HG02588 (cell line): ENCODE data around the gene HOXD13.

Experiments used
- ATAC-seq: cut with Tn5 transposase; IDR thresholded peaks from one replicate; pipeline ENCODE4 v1.9.1; 2021; ENCODE audit warnings: mild to moderate bottlenecking, moderate library complexity; ENCODE audit not compliant: unreplicated experiment

Gene HOXD13

GRCh38 chr2:176080540-176081375 is 11.8 kb upstream of the HOXD13 start:
- no peak for ATAC-seq

DNA sequence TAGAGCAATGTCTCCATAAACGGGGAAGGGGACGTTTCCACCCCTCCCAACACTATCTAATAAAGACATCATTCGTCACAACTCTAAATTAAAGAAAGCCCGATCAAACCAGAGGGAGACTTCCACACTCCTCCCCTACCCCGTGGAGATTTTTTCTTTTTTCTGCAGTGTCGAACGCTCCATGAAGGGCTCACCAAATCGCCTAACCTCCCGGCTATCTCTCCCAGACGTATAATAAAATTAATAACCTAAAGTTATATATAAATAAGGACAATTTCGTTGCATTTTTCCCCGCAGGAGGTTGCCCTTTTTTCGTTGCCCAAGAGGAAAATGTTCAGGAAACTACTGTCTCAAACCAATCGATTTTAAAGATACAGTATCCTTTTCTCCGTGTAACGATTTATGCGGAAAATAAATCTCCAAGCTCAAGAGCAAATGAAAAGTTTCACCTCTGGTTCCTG is 11.1 kb upstream of the HOXD13 start:
- ATAC-seq = no peak

DNA sequence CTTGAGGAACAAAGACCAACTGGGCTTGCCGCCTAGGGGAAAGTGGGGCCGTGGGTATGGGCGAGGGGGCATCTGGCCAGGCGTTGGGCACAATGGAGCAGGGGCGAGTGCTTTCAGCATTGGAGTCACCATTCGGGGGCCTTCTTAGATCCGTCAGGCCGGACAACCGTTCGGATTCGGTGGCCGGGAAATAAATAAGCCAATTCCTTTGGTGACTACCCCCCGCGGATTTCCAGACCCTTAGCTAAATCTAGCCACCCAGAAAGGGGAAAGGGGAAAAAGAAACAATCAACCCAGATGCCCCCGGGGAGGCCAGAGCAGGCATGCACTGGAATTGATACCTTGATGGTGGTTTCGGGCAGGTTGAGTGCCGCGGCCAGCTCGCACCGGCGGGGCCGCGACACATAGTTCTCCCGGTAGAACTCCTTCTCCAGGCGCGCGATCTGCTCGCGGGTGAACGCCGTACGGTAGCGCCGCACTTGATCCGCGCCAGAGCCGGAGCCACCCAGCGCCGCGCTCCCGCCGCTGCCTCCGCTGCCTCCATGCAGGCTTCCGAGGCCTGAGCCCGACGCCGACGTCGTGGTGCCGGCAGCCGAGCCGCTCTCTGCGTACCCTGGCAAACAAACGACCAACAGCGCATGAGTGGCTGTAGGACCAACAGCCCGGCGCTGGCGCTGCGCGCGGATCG is 10.5 kb upstream of the HOXD13 start:
- ATAC-seq = no peak

DNA sequence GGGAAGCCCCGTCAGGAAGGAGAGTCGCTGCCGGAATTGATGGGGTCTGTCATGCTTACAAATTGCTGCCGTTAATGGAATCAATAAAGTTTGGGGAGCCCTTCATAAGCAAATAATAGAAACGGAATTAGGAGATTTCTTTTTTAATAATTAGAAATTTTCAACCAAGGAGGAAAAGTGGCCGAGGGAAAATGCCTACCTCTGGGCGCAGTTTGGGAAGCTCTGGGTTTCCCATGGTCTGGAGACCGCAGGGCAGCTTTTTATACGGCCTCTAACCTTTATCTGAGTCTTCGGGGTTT is 10.0 kb upstream of the HOXD13 start:
- no peak for ATAC-seq

DNA sequence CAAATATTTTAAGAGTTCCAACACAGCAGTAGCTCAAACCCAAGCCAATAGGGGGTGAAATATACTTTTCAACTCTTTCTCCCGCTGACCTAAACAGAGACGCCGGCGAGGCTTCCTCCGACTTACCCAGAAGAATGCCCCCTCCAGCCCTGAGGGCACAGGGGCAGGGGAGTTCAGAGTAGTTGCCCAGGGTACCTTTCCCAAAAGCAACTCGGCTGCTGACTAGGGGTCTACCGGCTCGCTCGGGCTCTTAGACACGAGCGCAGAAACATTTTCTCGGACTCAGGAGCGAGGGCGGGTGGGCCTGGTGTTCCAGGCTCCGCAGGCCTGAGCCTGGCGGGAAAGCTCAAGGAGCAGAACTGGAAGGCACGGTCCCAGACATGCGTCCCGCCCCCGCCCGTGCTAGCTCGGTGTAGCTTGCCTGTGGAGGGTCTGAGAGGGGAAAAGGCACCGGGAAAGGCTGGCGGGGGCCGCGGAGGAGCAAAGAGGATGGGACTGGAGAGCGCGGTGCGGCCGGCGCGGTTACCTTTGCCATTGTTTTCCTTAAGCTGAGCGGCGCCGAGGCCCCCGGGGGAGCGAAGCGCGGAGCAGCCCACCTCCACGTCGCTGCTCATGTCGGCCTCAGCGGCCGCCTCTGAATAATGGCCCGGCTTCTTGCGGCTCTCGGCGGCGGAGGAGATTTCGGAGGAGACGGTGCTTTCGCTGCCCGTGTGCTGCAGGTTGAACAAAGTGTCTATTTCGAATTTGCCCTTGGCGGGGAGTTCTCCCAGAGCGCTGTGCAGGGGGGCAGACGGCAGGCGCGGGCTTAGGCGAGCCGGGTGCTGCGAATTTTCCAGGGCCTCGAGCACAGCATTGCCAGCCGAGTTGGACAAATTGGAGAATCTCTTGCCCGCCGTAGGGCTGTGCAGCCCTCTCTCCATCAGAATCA is 9.4 kb upstream of the HOXD13 start:
- ATAC-seq = no peak

- no peak for ATAC-seq
Measured at GRCh38 chr2:176083796-176084261, 8.7 kb upstream of the HOXD13 start, which contains the start of gene EVX2. TSS of gene EVX2 (minus strand) at chr2:176083962. CDS start at chr2:176083776, 186 bp downstream.

DNA sequence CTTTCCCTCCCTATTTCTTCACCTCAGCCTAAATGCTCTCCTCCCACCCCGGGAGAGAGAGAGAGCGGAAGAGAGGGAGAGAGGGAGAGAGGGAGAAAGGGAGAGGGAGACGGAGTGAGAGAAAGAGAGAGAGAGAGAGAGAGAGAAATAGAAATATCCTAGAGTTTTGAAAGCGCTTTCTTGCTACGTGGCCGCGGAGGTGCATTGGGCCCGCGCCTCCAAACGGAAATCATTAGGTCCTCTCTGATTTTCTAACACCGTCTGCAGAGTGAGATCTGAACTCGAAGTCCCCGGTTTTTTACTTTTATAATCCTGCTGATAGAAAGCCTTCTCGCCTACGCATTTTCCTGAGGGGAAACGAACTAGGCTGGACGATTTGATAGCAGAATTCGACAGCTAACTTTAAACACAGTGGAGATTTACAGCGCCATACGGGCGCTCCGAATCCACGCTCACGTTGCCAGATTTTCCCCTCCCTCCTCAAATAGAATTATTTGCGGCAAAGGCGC is 7.9 kb upstream of the HOXD13 start:
- no peak for ATAC-seq

DNA sequence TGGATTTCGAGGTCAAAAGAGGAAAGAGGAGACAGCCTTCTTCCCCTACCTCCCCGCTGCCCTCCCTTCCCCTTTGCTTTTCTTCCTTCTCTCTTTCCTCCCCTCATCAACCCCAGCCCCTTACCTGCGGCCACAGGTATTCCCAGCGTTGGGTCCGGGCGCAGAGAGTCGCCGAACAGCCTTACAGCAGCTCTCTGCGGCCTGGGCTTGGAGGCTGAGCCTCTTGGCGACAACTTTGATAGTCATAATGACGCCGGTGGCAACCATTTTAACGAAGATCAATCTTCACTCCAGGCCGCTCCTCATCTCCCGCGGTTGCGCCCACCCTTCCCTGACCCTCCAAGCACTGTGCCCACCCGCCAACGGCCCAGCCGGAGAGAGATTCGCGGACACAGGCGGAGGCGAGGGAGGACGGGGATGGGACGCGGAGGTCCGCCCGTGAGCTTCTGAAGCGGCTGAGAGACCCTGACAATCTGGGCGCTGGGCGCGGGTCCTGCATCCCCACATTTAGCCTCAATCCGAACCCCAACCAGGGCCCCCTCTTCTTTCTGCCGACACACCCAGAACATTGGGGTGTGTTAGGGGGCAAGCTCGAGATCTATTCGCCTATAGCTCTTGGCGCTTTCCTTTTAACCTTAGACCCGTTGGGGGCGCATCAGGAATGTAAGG is 7.3 kb upstream of the HOXD13 start:
- ATAC-seq = no peak

- no peak for ATAC-seq
Measured at GRCh38 chr2:176085861-176086771, 6.4 kb upstream of the HOXD13 start.

DNA sequence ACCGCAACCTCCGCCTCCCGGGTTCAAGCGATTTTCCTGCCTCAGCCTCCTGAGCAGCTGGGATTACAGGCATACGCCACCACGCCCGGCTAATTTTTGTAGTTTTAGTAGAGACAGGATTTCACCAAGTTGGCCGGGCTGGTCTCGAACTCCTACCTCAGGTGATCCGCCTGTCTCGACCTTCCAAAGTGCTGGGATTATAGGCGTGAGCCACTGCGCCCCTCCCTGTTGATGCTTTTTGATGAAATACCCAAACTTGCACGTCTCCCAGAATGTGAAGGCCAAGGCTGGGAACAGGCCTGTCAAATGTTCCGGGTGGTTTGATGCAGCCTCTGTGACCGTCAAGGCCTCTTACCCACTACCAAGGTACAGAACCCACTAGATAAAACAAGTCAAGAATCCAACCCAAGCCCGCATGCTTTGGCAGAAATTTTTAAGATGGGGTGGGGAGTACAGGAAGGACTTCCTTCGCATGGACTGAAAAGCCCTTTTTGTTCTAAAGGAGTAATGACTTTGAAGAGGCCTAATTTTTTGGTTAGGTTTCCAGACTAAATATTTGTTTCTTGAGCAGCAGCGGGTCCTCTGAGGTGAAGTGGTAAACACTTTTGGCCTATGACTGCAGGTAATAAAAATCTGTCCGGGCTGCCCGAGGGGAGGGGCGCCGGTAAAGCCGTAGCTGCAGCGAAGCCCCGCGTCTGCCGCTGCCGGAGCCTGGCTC is 5.0 kb upstream of the HOXD13 start:
- ATAC-seq = no peak

- ATAC-seq = no peak
Measured at GRCh38 chr2:176088048-176088936, 4.2 kb upstream of the HOXD13 start.

- ATAC-seq = no peak
Measured at GRCh38 chr2:176088937-176089842, 3.3 kb upstream of the HOXD13 start.

- no peak for ATAC-seq
Measured at GRCh38 chr2:176089843-176090395, 2.6 kb upstream of the HOXD13 start.

DNA sequence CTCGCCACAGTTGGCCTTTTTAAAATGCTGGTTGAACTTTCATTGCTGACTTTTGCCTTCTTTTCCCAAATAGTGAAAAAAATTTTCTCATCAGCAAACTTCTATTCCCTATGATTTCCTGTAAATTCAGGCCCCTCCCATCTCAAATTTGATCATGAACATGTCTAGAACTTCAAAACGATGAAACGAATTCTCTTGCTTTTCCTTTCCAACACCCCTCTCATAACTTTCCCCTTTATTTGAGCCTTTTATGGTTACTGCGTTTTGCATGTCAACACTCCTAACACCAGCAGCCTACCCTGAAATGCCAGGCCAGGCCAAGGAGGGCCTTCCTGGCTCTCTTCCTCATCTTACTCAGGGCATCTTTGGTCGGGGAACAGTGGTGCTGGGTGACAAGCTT is 1.7 kb upstream of the HOXD13 start:
- ATAC-seq = no peak

- ATAC-seq = no peak
Measured at GRCh38 chr2:176091329-176092258, 927 bp upstream of the HOXD13 start.
